Activated CD4-positive, alpha-beta memory T cell treated with anti-CD3 and anti-CD28 coated beads, Interleukin-2, amount 10 ng/mL, durations not matched to agents 7 days and 5 days (primary cell): Measurements from ENCODE around the gene SLC18A3. TPM values are rescaled to one million over a fixed set of nuclear protein-coding genes. Genes with fewer than 3 reads are reported as not detected.

Source experiments
- CTCF ChIA-PET: fragments of 350-600 bp; sonication (Branson Sonifier 250); formaldehyde crosslinking; loops from one replicate; lab custom pipeline; 2021; ENCODE audit warnings: antibody characterized with exemption, inconsistent platforms; lab: Charles Lee
- POLR2A ChIA-PET: fragments of 350-600 bp; sonication (Branson Sonifier 250); formaldehyde crosslinking; loops from one replicate; lab custom pipeline; 2021; ENCODE audit warnings: antibody characterized with exemption; lab: Charles Lee
- DNase-seq: peaks from one replicate; pipeline ENCODE4 v3.0.0-alpha.2; 2020
- H3K27ac Mint-ChIP-seq: one replicate; pipeline ENCODE4 v1.8.0; 2021; ENCODE audit warnings: mild to moderate bottlenecking, mixed read lengths
- H3K27me3 Mint-ChIP-seq: one replicate; pipeline ENCODE4 v1.8.0; 2021; ENCODE audit warnings: mixed read lengths
- H3K36me3 Mint-ChIP-seq: one replicate; pipeline ENCODE4 v1.8.0; 2021; ENCODE audit warnings: low read depth, mixed read lengths
- H3K4me1 Mint-ChIP-seq: one replicate; pipeline ENCODE4 v1.8.0; 2021; ENCODE audit warnings: mixed read lengths
- H3K4me3 Mint-ChIP-seq: one replicate; pipeline ENCODE4 v1.8.0; 2021; ENCODE audit warnings: mild to moderate bottlenecking, mixed read lengths
- H3K9me3 Mint-ChIP-seq: one replicate; pipeline ENCODE4 v1.8.0; 2021; ENCODE audit warnings: mixed read lengths
- total RNA-seq, 2 experiments: library from RNA; stranded (reverse); gene quantifications; one replicate each; pipeline ENCODE4 v1.2.3, GENCODE V29; 2021

The SLC18A3 gene
- total RNA-seq, 2 experiments from 2014 or later, result not detected

DNA sequence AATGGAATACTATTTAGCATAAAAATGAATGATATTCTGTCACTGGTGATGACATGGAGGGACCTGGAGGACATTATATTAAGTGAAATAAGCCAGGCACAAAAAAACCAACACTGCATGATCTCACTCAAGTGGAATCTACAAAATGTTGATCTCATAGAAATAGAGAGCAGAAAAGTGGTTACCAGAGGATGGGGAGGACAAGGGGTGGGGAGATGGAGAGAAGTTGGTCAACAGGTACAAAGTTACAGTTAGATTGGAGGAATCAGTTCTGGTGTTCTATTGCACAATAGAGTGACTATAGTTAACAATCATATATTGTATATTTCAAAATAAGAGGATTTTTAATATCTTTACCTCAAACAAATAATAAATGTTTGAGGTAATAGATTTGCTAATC, 24.7 kb upstream of the SLC18A3 start:
- POLR2A ChIA-PET, result no interaction called here
- Mint-ChIP-seq H3K27ac (no peak overlapping the region), H3K36me3 (no peaks in the 10 kb centered on the region), H3K4me1 (no peaks in the 10 kb centered on the region), H3K9me3 (peaks cover 5% of the 10 kb centered on the region), H3K4me3 (no peak overlapping the region), H3K27me3 (peaks cover 27% of the 10 kb centered on the region)
- no peak for DNase-seq
- CTCF ChIA-PET, result interaction anchor here (1.0 kb wide), 1 partner anchor 9 kb away, joined by 3 read pairs; no protein-coding TSS in a partner anchor

DNA sequence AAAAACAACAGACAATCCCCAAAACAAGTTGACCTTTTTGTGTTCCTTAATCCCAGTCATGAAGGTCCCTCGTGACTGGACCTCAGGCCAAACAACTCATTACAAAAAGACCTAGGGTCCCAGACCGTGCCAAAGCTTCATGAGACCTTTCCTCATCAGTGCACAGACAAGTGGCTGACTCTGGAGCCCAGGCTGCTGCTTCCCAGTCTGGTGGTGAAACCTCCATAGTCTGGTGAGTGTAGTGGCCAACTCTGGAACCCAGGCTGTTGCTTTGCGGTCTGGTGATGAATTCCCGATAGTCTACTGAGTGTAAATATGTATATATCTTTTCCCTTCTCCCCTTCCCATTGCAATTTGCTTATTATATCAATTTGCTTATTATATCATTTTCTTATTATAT, 22.1 kb upstream of the SLC18A3 start:
- CTCF ChIA-PET, result no interaction called here
- H3K36me3 Mint-ChIP-seq, result no peaks in the 10 kb centered on the region

DNA sequence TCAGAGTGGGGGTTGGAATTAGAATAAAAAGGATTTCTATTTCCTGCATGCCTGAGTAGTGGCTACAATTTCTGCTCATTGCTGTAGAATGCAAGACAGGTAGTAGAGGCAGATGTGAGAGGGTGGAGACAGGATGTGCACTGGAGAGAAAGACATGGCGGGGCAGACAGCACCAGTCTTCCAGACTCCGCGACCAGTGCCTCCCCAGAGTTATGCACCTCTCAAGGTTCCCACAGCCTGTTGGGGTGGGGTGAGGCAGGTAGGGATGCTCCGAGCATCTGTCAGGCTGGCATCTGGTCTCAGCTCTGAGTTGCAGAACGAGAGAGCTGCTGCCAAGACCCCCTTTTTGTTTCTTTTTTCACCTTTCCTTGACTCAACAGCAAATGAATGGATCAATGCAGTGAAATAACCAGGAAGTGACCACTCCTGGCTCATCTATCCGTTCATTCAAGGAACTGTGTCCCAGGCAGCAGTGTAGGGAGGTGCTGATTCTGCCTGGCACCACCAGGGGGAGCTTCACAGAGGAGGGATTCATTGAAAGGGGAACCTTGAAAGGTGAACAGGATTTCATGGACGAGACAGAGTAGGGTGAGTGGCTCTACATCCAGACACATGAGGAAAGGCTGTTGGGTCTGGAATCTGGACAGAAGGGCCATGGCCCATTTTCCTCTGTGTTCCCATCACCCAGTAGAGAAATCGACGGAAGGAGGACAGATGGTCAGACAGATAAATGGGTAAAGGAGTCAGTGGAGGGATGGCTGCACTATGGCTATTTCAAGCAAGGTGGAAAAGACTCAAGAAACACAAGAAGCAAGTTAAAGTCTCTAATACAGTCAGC, 17.2 kb upstream of the SLC18A3 start:
- ChIA-PET POLR2A (interaction anchor here (0.6 kb wide), 1 partner anchor 631 kb away, joined by 3 read pairs; no protein-coding TSS in a partner anchor), CTCF (interaction anchor here (0.7 to 2.0 kb wide), 11 partner anchors 10 to 107 kb away, joined by 3 to 6 read pairs (median 3); no protein-coding TSS in a partner anchor)
- peaks cover 5% of the 10 kb centered on the region for H3K27me3 Mint-ChIP-seq
- no peaks in the 10 kb centered on the region for H3K4me1 Mint-ChIP-seq
- DNase-seq, result peak; percentile 59
- no peaks in the 10 kb centered on the region for H3K36me3 Mint-ChIP-seq
- H3K4me3 Mint-ChIP-seq, result no peak overlapping the region
- peaks cover 5% of the 10 kb centered on the region for H3K9me3 Mint-ChIP-seq
- H3K27ac Mint-ChIP-seq, result no peak overlapping the region

More for the DNA sequence above, 22.1 kb upstream of the SLC18A3 start:
- no peak overlapping the region for H3K27ac Mint-ChIP-seq
- H3K27me3 Mint-ChIP-seq, result peaks cover 27% of the 10 kb centered on the region
- no peaks in the 10 kb centered on the region for H3K4me1 Mint-ChIP-seq
- DNase-seq, result no peak
- peaks cover 5% of the 10 kb centered on the region for H3K9me3 Mint-ChIP-seq
- no peak overlapping the region for H3K4me3 Mint-ChIP-seq
- POLR2A ChIA-PET, result no interaction called here

DNA sequence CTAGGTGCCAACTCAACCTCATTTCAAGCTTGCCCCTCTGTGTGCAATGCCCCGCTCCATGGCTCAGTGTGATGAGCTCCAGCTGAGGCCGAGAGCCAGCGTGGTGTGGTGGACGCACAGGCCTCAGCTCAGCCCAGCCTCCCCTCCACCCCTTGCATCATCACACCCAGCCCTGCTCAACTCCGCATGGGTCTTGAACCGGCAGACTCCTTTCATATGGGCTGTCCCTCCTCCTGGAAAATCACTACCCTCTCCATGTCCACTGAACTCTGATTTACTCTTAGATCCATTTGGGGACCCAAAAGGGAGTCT, 16.6 kb upstream of the SLC18A3 start:
- Mint-ChIP-seq H3K27me3 (peaks cover 2% of the 10 kb centered on the region), H3K9me3 (peaks cover 5% of the 10 kb centered on the region), H3K4me3 (no peak overlapping the region), H3K4me1 (no peaks in the 10 kb centered on the region), H3K36me3 (no peaks in the 10 kb centered on the region), H3K27ac (no peak overlapping the region)
- ChIA-PET POLR2A (interaction anchor here (0.6 kb wide), 1 partner anchor 630 kb away, joined by 3 read pairs; no protein-coding TSS in a partner anchor), CTCF (interaction anchor here (0.7 to 2.3 kb wide), 13 partner anchors 9 to 631 kb away, joined by 3 to 11 read pairs (median 3); no protein-coding TSS in a partner anchor)
- DNase-seq, result no peak

DNA sequence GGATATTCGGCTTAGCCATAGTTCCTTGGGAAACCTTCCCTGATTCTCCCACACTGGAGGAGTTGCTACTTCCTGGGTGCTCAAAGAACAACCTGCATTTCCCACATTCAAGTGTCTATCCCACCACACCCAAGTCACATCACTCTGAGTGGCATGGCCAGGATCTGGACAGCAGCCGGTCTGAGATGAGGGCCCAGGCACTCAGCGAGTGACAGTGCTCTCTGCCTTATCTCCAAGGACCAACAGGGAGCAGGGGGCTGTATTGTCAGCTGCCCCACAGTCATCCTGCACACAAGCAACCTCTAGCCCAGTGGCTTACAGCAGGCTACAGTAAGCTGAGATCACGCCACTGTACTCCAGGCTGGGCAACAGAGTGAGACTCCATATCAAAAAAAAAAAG, 16.1 kb upstream of the SLC18A3 start:
- DNase-seq, result no peak
- POLR2A ChIA-PET, result no interaction called here

DNA sequence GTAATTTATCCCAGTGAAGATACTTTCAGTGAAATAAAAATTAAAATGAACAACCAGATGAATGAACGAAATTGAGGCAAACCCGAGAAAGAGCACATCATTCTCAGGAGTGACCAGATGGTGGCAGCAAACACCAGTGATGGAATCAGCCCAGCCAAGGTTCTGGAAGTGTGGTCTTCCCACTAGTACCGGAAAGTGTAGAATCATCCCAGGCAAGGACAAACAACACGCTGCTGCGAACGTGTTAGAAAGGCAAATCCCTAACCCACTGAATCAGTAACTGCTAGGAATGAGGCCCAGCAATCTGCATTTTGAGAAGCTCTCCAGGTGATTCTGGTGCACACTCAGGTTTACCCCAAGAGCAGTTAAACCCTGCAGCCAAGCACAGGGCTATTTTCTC, 15.5 kb upstream of the SLC18A3 start:
- peak; percentile 30 for DNase-seq
- Mint-ChIP-seq H3K27me3 (no peaks in the 10 kb centered on the region), H3K9me3 (peaks cover under 1% of the 10 kb centered on the region), H3K4me1 (no peaks in the 10 kb centered on the region), H3K36me3 (no peaks in the 10 kb centered on the region), H3K4me3 (no peak overlapping the region), H3K27ac (no peak overlapping the region)
- POLR2A ChIA-PET, result no interaction called here
- CTCF ChIA-PET, result interaction anchor here (0.6 to 2.3 kb wide), 9 partner anchors 9 to 630 kb away, joined by 3 to 11 read pairs (median 3); partner anchors contain the start of gene ERCC6

More for the DNA sequence above, 16.1 kb upstream of the SLC18A3 start:
- Mint-ChIP-seq H3K9me3 (peaks cover 5% of the 10 kb centered on the region), H3K4me1 (no peaks in the 10 kb centered on the region), H3K27me3 (peaks cover 2% of the 10 kb centered on the region), H3K36me3 (no peaks in the 10 kb centered on the region), H3K4me3 (no peak overlapping the region), H3K27ac (no peak overlapping the region)
- CTCF ChIA-PET, result interaction anchor here (0.7 to 2.3 kb wide), 9 partner anchors 9 to 630 kb away, joined by 3 to 11 read pairs (median 3); no protein-coding TSS in a partner anchor

DNA sequence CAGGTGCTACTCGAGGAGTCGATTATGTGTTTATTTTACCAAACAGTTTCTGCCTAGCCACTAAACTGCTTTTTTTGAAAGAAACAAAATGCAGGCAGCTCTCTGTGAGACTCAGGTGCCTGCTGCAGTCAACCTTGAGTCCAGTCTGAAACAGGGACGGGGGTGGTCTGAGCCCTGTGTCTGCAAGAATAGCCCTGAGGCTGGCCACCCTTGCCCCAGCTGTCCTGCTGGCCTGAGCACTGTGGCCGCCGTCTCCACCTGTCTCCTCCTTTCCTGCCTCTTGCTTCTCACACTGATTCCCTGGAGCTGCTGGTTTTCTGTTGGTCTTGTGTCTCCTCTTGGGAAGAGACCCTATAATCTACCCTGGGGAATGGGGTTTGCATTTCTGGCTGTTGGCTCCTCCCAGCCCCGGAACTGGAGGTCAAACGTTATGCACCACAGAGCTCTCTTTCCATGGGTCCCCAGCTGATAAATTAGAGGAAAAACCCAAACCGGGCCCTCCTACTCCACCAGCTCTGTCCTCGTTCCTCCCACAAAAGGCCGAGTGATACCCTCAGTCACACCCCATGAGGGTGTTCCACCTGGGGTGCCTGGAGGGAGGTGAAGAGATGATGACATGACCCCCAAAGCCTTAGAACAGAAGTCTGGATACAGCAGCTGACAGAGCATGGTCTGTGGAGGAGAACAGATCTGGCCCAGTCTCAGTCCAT, 15.0 kb upstream of the SLC18A3 start:
- no peaks in the 10 kb centered on the region for H3K36me3 Mint-ChIP-seq
- no peaks in the 10 kb centered on the region for H3K9me3 Mint-ChIP-seq
- no peak for DNase-seq
- no peak overlapping the region for H3K4me3 Mint-ChIP-seq
- no peaks in the 10 kb centered on the region for H3K27me3 Mint-ChIP-seq
- H3K27ac Mint-ChIP-seq, result no peak overlapping the region
- no peaks in the 10 kb centered on the region for H3K4me1 Mint-ChIP-seq
- POLR2A ChIA-PET, result no interaction called here
- CTCF ChIA-PET, result interaction anchor here (0.6 to 2.3 kb wide), 8 partner anchors 9 to 629 kb away, joined by 3 to 11 read pairs (median 4); partner anchors contain the start of gene ERCC6

DNA sequence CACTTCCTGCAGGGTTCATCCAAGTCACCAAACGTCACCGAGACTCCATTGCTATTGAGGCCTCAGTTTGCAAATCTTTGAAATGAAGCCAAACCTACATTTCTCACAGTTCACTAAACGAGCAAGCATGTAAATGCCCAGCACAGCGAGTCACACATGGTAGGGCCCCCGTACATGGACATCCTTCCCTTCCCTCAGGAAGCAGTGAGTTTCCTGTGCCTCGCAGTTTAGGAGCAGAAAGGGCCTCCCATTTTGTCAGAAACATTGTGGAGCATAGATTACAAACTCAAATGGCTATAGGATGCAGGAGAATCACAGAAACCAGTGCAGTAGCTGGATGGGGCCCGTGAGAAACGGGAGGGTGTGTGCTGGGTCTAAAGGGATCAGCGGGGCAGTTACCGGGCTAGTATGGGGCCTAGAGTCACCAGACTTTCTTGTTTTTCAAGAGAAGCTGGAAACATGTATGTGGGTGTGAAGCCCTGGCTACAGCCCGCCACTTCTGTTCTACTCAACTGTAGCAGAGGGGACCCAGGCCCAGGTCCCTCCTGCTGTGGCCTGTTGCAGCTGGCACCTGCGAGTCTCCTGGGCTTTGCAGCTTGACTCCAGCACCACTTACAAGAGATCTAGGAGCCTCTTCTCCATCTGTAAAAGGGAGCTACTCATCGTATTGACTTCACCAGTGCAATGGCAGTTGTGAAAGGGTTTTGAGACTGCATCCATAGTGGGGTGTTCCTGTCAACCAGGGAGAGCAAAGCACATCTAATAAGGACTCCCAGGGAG, 14.2 kb upstream of the SLC18A3 start:
- no peak for DNase-seq
- no peak overlapping the region for H3K4me3 Mint-ChIP-seq

DNA sequence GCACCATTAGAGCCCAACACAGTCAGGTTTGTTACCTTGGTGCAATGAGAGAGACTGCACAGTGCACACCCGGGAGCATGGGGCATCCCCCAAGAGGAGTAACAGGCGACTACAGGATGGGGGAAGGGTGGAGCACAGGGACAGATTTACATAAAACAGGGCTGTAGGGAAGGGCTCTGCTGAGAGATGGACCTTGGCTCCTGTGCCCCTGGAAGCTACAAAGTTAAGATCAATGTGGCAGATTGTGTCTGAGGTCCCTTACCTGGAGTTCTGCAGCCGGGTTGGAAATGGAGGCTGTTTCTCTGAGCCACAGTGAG, 13.7 kb upstream of the SLC18A3 start:
- no peak overlapping the region for H3K4me3 Mint-ChIP-seq
- no peak for DNase-seq

More for the DNA sequence above, 14.2 kb upstream of the SLC18A3 start:
- Mint-ChIP-seq H3K4me1 (no peaks in the 10 kb centered on the region), H3K9me3 (no peaks in the 10 kb centered on the region), H3K27ac (no peak overlapping the region), H3K36me3 (no peaks in the 10 kb centered on the region), H3K27me3 (no peaks in the 10 kb centered on the region)
- POLR2A ChIA-PET, result no interaction called here
- CTCF ChIA-PET, result interaction anchor here (1.3 to 2.3 kb wide), 3 partner anchors 189 to 629 kb away, joined by 3 to 11 read pairs (median 4); no protein-coding TSS in a partner anchor

DNA sequence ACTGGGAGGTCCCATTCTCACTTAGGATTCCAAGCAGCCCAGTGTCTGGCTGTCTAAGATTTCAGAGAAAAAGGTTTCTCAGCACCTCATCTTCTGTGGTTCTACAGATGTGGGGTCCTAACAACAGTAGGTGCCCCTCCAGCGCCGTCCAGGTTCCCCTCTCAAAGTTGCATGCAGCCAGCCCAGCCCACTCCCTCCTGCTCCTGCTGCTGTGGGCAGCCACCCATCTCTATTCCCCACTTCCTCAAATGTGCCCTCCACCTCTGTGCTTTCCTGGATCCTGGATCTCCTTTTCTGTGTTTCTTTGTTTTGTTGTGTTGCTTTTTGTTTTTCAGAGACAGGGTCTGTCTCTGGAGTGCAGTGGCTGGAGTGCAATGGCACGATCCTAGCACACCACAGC, 13.3 kb upstream of the SLC18A3 start:
- Mint-ChIP-seq H3K27me3 (no peaks in the 10 kb centered on the region), H3K36me3 (no peaks in the 10 kb centered on the region), H3K27ac (no peak overlapping the region), H3K4me3 (no peak overlapping the region), H3K9me3 (no peaks in the 10 kb centered on the region), H3K4me1 (no peaks in the 10 kb centered on the region)
- ChIA-PET POLR2A (no interaction called here), CTCF (no interaction called here)
- no peak for DNase-seq

More for the DNA sequence above, 13.7 kb upstream of the SLC18A3 start:
- no peaks in the 10 kb centered on the region for H3K4me1 Mint-ChIP-seq
- H3K36me3 Mint-ChIP-seq, result no peaks in the 10 kb centered on the region
- H3K27ac Mint-ChIP-seq, result no peak overlapping the region
- no peaks in the 10 kb centered on the region for H3K9me3 Mint-ChIP-seq
- POLR2A ChIA-PET, result no interaction called here
- CTCF ChIA-PET, result no interaction called here
- no peaks in the 10 kb centered on the region for H3K27me3 Mint-ChIP-seq

DNA sequence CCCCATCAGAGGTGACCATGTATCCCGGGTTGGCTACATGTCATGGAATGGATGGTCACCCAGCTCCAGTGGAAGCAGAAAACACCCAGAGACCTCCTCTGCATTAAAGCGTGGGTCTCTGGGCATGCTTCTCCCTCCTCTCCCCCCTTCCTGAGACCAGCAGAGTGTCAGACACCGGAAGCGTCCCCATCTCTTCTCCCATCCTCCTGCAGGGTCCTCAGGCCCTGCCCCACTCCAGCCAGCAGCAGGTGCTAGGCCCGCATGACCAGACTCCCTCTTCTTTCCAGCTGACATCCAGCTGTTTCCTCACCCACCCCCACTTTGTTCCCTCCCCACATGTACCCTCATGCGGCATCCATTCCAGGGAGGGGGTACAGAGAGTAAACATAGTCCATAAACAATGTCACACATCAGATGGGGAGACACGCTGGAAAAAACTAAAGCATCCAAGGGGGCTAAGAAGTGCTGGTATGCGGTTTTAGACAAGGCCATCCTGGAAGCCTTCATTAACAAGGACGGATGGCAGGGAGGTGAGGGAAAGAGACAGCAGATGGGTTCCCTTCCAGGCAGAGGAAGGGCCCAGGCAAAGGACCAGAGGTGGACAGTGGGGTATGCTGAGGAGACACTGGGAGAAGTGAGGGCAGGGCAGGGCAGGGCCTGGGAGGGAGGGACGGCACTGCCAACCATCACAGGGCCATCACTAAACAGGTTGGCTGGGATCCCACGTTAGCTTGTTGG, 12.5 kb upstream of the SLC18A3 start:
- Mint-ChIP-seq H3K27me3 (no peaks in the 10 kb centered on the region), H3K4me1 (no peaks in the 10 kb centered on the region), H3K4me3 (no peak overlapping the region), H3K9me3 (no peaks in the 10 kb centered on the region), H3K36me3 (no peaks in the 10 kb centered on the region), H3K27ac (no peak overlapping the region)
- DNase-seq, result no peak
- POLR2A ChIA-PET, result no interaction called here
- CTCF ChIA-PET, result no interaction called here

DNA sequence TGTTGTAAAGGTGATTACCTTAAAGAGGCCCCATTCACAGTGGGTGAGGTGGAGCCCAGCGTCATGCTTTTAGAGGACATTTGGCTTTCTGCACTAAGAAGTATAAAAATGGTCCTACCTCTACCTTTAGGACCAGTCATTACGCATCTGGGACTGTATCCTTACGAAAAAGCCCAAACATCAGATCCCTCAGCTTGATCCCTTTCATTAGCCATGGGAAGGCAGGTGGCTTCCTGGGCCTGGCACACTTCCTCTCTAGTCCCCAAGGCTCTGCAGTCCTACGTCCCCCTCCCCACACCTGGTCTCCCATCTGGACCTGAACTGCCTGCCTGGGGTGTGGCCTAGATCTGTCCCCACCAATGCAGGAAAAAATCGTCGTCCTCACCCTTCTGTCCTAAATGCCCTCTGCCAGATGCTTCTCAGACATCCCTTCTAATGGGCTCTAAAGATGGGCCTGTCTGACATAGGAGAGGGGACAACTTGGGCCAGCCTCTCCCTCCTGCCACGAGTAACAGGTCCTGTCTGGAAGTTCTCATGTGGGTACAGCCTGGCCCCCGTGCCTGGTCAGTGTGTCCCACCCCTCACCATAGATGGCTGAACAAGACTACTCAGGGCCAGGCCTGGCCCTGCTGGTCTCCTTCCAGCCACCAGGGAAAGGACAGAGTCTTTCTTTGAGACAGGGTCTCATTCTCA, 11.8 kb upstream of the SLC18A3 start:
- no peak overlapping the region for H3K27ac Mint-ChIP-seq
- H3K4me1 Mint-ChIP-seq, result no peaks in the 10 kb centered on the region
- no peaks in the 10 kb centered on the region for H3K9me3 Mint-ChIP-seq
- ChIA-PET CTCF (no interaction called here), POLR2A (no interaction called here)
- no peak for DNase-seq
- no peak overlapping the region for H3K4me3 Mint-ChIP-seq
- no peaks in the 10 kb centered on the region for H3K27me3 Mint-ChIP-seq
- no peaks in the 10 kb centered on the region for H3K36me3 Mint-ChIP-seq
